ENCODE measurements around the gene PSMD6.

DNA sequence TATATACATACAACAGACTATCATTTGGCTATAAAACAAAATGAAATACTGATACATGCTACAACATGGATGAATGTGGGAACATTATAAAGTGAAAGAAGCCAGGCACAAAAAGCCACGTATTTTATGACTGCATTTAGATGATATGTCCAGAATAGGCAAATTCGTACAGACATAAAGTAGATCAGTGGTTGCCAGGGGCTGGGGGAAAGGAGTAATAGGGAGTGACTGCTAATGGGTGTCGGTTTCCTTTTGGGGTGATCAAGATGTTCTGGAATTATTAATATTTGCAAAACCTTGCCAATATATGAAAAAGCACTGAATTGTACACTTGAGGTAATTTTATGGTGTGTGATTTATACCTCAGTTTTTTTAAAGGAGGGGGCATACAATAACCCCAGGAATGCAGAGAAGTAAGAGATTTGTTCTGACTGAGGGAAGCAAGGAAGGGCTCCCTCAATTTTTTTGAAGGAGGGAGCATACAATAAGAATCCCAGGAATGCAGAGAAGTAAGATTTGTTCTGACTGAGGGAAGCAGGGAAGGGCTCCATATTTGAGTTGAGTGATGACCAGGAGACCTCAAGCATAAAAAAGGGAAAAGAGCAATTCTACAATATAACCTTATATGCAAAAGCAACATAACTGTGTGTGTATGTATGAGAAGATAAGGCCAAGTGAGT, 6.2 kb downstream of the PSMD6 start:
- TF ChIP-seq CTCF (IDR thresholded peaks at IDR 0.05) (no peak), POLR2AphosphoS5 (IDR thresholded peaks at IDR 0.05) (no peak)
